Neural cell (in vitro differentiated cells): Measurements from ENCODE around the gene GPS1. TPM values are rescaled to one million over a fixed set of nuclear protein-coding genes. Genes with fewer than 3 reads are reported as not detected.

Source experiments
- H2AFZ ChIP-seq: fragments of 200-600, 300-800 bp; sonication (generic), shearing (Covaris generic); 2 replicates; pipeline ENCODE4 v1.6.0; 2014; ENCODE audit warnings: low read depth, mild to moderate bottlenecking, antibody characterized with exemption, low read length, moderate library complexity
- H3F3A ChIP-seq: fragments of 200-600 bp; shearing (Covaris generic); 2 replicates; pipeline ENCODE4 v1.6.1; 2016; ENCODE audit warnings: mild to moderate bottlenecking, moderate library complexity, mixed read lengths, antibody characterized with exemption, low read length; ENCODE audit not compliant: insufficient read depth, poor library complexity, severe bottlenecking
- H3K27ac ChIP-seq: fragments of 200-600, 300-800 bp; sonication (generic), shearing (Covaris generic); 2 replicates; pipeline ENCODE4 v1.5.1; 2014; ENCODE audit warnings: mild to moderate bottlenecking, low read length, moderate library complexity
- H3K27me3 ChIP-seq: fragments of 300-800, 200-600 bp; sonication (generic), shearing (Covaris generic); 2 replicates; pipeline ENCODE4 v1.6.0; 2014; ENCODE audit warnings: mild to moderate bottlenecking, low read depth, low read length, moderate library complexity; ENCODE audit not compliant: insufficient read depth
- H3K36me3 ChIP-seq: fragments of 300-800, 200-600 bp; sonication (generic), shearing (Covaris generic); 2 replicates; pipeline ENCODE4 v1.5.1; 2014; ENCODE audit warnings: mild to moderate bottlenecking, antibody characterized with exemption, low read length, moderate library complexity; ENCODE audit not compliant: insufficient read depth
- H3K4me2 ChIP-seq: fragments of 300-800, 200-600 bp; sonication (generic), shearing (Covaris generic); 2 replicates; pipeline ENCODE4 v1.6.0; 2014; ENCODE audit warnings: mild to moderate bottlenecking, low read length
- H3K4me3 ChIP-seq: fragments of 300-800, 200-600 bp; sonication (generic), shearing (Covaris generic); 2 replicates; pipeline ENCODE4 v1.5.1; 2014; ENCODE audit warnings: mild to moderate bottlenecking, low read length, moderate library complexity
- H3K79me2 ChIP-seq: fragments of 200-600 bp; shearing (Covaris generic); replicated peaks from 2 replicates; pipeline ENCODE4 v1.6.0; 2014; ENCODE audit warnings: mild to moderate bottlenecking, low read length, moderate library complexity; ENCODE audit not compliant: insufficient read depth
- H3K9ac ChIP-seq: fragments of 300-800, 200-600 bp; sonication (generic), shearing (Covaris generic); 2 replicates; pipeline ENCODE4 v1.6.1; 2016; ENCODE audit warnings: mild to moderate bottlenecking, low read length, mixed read lengths
- H3K9me2 ChIP-seq: fragments of 200-600 bp; shearing (Covaris generic); 2 replicates; pipeline ENCODE4 v1.6.1; 2016; ENCODE audit warnings: mild to moderate bottlenecking, low read length, mixed read lengths; ENCODE audit not compliant: insufficient read depth
- H3K9me3 ChIP-seq: fragments of 200-600, 300-800 bp; sonication (generic), shearing (Covaris generic); 2 replicates; pipeline ENCODE4 v1.6.1; 2016; ENCODE audit warnings: mild to moderate bottlenecking, mixed run types, low read length, moderate library complexity, mixed read lengths
- H4K20me1 ChIP-seq: fragments of 200-600 bp; shearing (Covaris generic); 2 replicates; pipeline ENCODE4 v1.6.1; 2016; ENCODE audit warnings: mild to moderate bottlenecking, mixed run types; ENCODE audit not compliant: insufficient read depth
- EP300 ChIP-seq: fragments of 450-650 bp; conservative IDR thresholded peaks from 2 replicates; pipeline ENCODE4 v1.6.1; 2014; ENCODE audit warnings: antibody characterized with exemption, mild to moderate bottlenecking, moderate library complexity; ENCODE audit not compliant: poor library complexity, severe bottlenecking
- EZH2 ChIP-seq: fragments of 200-600, 300-800 bp; shearing (Covaris generic), sonication (generic); IDR thresholded peaks from 2 replicates; pipeline ENCODE4 v1.6.1; 2014; ENCODE audit warnings: antibody characterized with exemption, low read length, borderline replicate concordance, mild to moderate bottlenecking; ENCODE audit not compliant: insufficient read depth, poor library complexity, severe bottlenecking
- MXI1 ChIP-seq: fragments of 450-650 bp; conservative IDR thresholded peaks from 2 replicates; pipeline ENCODE4 v1.6.1; 2014; ENCODE audit warnings: antibody characterized with exemption, mild to moderate bottlenecking; ENCODE audit not compliant: poor library complexity, severe bottlenecking
- POLR2AphosphoS5 ChIP-seq: IDR thresholded peaks from 2 replicates; pipeline ENCODE4 v1.6.1; 2012
- RAD21 ChIP-seq: fragments of 450-650 bp; conservative IDR thresholded peaks from 2 replicates; pipeline ENCODE4 v1.6.1; 2014; ENCODE audit warnings: antibody characterized with exemption, mild to moderate bottlenecking, moderate library complexity
- SMC3 ChIP-seq: fragments of 450-650 bp; conservative IDR thresholded peaks from 2 replicates; pipeline ENCODE4 v1.6.1; 2014; ENCODE audit warnings: antibody characterized with exemption, mild to moderate bottlenecking, moderate library complexity; ENCODE audit not compliant: poor library complexity
- TAF1 ChIP-seq: IDR thresholded peaks from 2 replicates; pipeline ENCODE4 v1.6.1; 2012; ENCODE audit warnings: low read depth
- polyA plus RNA-seq: library from polyadenylated mRNA; depleted of rRNA; stranded (reverse); fragments of >200 nt; gene quantifications from 2 replicates; pipeline ENCODE4 v1.2.3, GENCODE V29; 2014
- TF ChIP-seq, protein P1 (sequence below): IDR thresholded peaks from 2 replicates; pipeline ENCODE4 v1.6.1; 2012; ENCODE audit warnings: borderline replicate concordance
- TF ChIP-seq, protein P2 (sequence below): fragments of 450-650 bp; IDR thresholded peaks from 2 replicates; pipeline ENCODE4 v1.5.1; 2014; ENCODE audit warnings: antibody characterized with exemption, mild to moderate bottlenecking, moderate library complexity; ENCODE audit not compliant: poor library complexity, severe bottlenecking

Gene GPS1
- polyA plus RNA-seq, 1 donor from 2014 or later, result 170 TPM

GRCh38 chr17:82091264-82092066 is 39.8 kb downstream of the GPS1 start:
- TF ChIP-seq POLR2AphosphoS5 (no peak), MXI1 (no peak), EP300 (no peak), EZH2 (no peak), SMC3 (no peak), RAD21 (no peak), TAF1 (no peak)
- TF ChIP-seq, protein P1, sequence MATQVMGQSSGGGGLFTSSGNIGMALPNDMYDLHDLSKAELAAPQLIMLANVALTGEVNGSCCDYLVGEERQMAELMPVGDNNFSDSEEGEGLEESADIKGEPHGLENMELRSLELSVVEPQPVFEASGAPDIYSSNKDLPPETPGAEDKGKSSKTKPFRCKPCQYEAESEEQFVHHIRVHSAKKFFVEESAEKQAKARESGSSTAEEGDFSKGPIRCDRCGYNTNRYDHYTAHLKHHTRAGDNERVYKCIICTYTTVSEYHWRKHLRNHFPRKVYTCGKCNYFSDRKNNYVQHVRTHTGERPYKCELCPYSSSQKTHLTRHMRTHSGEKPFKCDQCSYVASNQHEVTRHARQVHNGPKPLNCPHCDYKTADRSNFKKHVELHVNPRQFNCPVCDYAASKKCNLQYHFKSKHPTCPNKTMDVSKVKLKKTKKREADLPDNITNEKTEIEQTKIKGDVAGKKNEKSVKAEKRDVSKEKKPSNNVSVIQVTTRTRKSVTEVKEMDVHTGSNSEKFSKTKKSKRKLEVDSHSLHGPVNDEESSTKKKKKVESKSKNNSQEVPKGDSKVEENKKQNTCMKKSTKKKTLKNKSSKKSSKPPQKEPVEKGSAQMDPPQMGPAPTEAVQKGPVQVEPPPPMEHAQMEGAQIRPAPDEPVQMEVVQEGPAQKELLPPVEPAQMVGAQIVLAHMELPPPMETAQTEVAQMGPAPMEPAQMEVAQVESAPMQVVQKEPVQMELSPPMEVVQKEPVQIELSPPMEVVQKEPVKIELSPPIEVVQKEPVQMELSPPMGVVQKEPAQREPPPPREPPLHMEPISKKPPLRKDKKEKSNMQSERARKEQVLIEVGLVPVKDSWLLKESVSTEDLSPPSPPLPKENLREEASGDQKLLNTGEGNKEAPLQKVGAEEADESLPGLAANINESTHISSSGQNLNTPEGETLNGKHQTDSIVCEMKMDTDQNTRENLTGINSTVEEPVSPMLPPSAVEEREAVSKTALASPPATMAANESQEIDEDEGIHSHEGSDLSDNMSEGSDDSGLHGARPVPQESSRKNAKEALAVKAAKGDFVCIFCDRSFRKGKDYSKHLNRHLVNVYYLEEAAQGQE, result no peak
- TF ChIP-seq, protein P2, sequence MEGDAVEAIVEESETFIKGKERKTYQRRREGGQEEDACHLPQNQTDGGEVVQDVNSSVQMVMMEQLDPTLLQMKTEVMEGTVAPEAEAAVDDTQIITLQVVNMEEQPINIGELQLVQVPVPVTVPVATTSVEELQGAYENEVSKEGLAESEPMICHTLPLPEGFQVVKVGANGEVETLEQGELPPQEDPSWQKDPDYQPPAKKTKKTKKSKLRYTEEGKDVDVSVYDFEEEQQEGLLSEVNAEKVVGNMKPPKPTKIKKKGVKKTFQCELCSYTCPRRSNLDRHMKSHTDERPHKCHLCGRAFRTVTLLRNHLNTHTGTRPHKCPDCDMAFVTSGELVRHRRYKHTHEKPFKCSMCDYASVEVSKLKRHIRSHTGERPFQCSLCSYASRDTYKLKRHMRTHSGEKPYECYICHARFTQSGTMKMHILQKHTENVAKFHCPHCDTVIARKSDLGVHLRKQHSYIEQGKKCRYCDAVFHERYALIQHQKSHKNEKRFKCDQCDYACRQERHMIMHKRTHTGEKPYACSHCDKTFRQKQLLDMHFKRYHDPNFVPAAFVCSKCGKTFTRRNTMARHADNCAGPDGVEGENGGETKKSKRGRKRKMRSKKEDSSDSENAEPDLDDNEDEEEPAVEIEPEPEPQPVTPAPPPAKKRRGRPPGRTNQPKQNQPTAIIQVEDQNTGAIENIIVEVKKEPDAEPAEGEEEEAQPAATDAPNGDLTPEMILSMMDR, result no peak
- Histone ChIP-seq H3K79me2 (peaks cover 16% of the 10 kb centered on the region), H4K20me1 (no peaks in the 10 kb centered on the region), H3K27ac (no peak overlapping the region), H3K4me2 (no peak overlapping the region), H3K4me3 (no peak overlapping the region), H3K36me3 (no peaks in the 10 kb centered on the region), H3K9me2 (no peaks in the 10 kb centered on the region), H3F3A (no peaks in the 10 kb centered on the region), H3K9me3 (no peaks in the 10 kb centered on the region), H3K27me3 (no peaks in the 10 kb centered on the region), H2AFZ (no peak overlapping the region), H3K9ac (no peak overlapping the region)

- H3K79me2 ChIP-seq, result peaks cover 23% of the 10 kb centered on the region
- H2AFZ ChIP-seq, result no peak overlapping the region
- no peak overlapping the region for H3K4me2 ChIP-seq
- no peak overlapping the region for H3K9ac ChIP-seq
- no peaks in the 10 kb centered on the region for H3K36me3 ChIP-seq
- no peaks in the 10 kb centered on the region for H4K20me1 ChIP-seq
- H3K4me3 ChIP-seq, result no peak overlapping the region
- TF ChIP-seq POLR2AphosphoS5 (no peak), TAF1 (no peak), EZH2 (no peak), SMC3 (no peak), RAD21 (no peak), EP300 (no peak), MXI1 (no peak)
- TF ChIP-seq, protein P2, result no peak
- TF ChIP-seq, protein P1, result no peak
- no peaks in the 10 kb centered on the region for H3F3A ChIP-seq
- H3K9me2 ChIP-seq, result no peaks in the 10 kb centered on the region
- H3K9me3 ChIP-seq, result no peaks in the 10 kb centered on the region
- H3K27me3 ChIP-seq, result no peaks in the 10 kb centered on the region
- no peak overlapping the region for H3K27ac ChIP-seq
These were observed 40.4 kb downstream of the GPS1 start for GRCh38 chr17:82092094-82092586.
